ENCODE results near the gene CCKAR.

Gene CCKAR

GRCh38 chr4:26489101-26489985 lies 941 bp downstream of the CCKAR start:
- DNase-seq, result no peak

GRCh38 chr4:26485684-26486083 lies 4.6 kb downstream of the CCKAR start:
- DNase-seq, result no peak

- DNase-seq, result no peak
These were observed 5.8 kb downstream of the CCKAR start for GRCh38 chr4:26484516-26484915.

GRCh38 chr4:26484032-26484515 lies 6.2 kb downstream of the CCKAR start:
- DNase-seq, result no peak

- DNase-seq, result no peak
These were observed 7.5 kb downstream of the CCKAR start for GRCh38 chr4:26482508-26483462.

GRCh38 chr4:26478330-26478729 lies 12.0 kb downstream of the CCKAR start:
- no peak for DNase-seq

GRCh38 chr4:26476545-26476944 lies 13.7 kb downstream of the CCKAR start:
- DNase-seq, result no peak

- no peak for DNase-seq
These were observed 14.6 kb downstream of the CCKAR start for GRCh38 chr4:26475716-26476115.

- no peak for DNase-seq
These were observed 15.7 kb downstream of the CCKAR start for GRCh38 chr4:26474551-26474950.

- no peak for DNase-seq
These were observed 16.4 kb downstream of the CCKAR start for GRCh38 chr4:26473893-26474292.

- no peak for DNase-seq
These were observed 18.4 kb downstream of the CCKAR start for GRCh38 chr4:26471890-26472289.

- DNase-seq, result no peak
These were observed 21.3 kb downstream of the CCKAR start for GRCh38 chr4:26468977-26469376.

- no peak for DNase-seq
These were observed 21.9 kb downstream of the CCKAR start for GRCh38 chr4:26468283-26468949.

- no peak for DNase-seq
These were observed 22.6 kb downstream of the CCKAR start for GRCh38 chr4:26467724-26468123.

GRCh38 chr4:26466578-26467270 lies 23.6 kb downstream of the CCKAR start:
- no peak for DNase-seq

GRCh38 chr4:26464420-26465095 lies 25.7 kb downstream of the CCKAR start:
- DNase-seq, result no peak

- no peak for DNase-seq
These were observed 26.9 kb downstream of the CCKAR start for GRCh38 chr4:26463386-26463785.

- no peak for DNase-seq
These were observed 27.4 kb downstream of the CCKAR start for GRCh38 chr4:26462874-26463273.

- DNase-seq, result no peak
These were observed 30.3 kb downstream of the CCKAR start for GRCh38 chr4:26459756-26460530.

GRCh38 chr4:26459054-26459755 lies 31.1 kb downstream of the CCKAR start:
- peak; percentile 27 for DNase-seq

All from activated T-cell treated with anti-CD3 and anti-CD28 coated beads, Interleukin-2, amount 50 U/mL, for 1 hour (primary cell).